ENCODE data around the gene CTDSP1. TPM values are rescaled to one million over a fixed set of nuclear protein-coding genes. Genes with fewer than 3 reads are reported as not detected.
A peak's percentile ranks its signal among the peaks of the same experiment; 100 is the strongest.

The CTDSP1 gene
- total RNA-seq, 1 donor from 2014 or later = 41.8 TPM

DNA sequence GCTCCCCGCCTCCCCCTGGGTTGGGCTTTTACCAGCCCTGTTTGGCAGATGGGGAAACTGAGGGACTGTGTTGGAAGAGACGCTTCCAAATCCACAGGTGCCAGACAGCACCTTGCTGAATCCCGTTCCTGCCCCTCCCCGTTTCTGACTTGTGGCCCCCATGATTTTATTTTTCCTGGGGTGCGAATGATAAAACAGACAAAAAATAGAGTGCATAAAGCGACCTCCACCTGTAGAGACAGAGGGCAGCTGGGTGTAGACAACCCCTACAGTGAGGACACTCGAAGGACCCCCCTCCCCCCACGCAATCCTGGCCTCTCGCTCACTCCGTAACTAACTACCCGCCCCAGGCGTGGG lies 2.2 kb upstream of the CTDSP1 start:
- peak overlapping the region; percentile 87 for H3K4me3 Mint-ChIP-seq (ENCODE audit: unreplicated experiment)
- peaks cover 11% of the 10 kb centered on the region for H3K4me1 Mint-ChIP-seq (ENCODE audit: low read depth, unreplicated experiment)
- no peaks in the 10 kb centered on the region for H3K27me3 ChIP-seq (ENCODE audit: insufficient read depth, low read length)
- H3K36me3 Mint-ChIP-seq (ENCODE audit: low read depth, unreplicated experiment) = no peaks in the 10 kb centered on the region
- H3K27ac ChIP-seq (ENCODE audit: low read depth, low read length) = no peak overlapping the region
- peaks cover 24% of the 10 kb centered on the region for H3K79me2 ChIP-seq (ENCODE audit: insufficient read depth, low read length)
- H3K27ac Mint-ChIP-seq (ENCODE audit: unreplicated experiment) = peak overlapping the region; percentile 86
- H3K4me2 ChIP-seq (ENCODE audit: low read length) = peak overlapping the region; percentile 94
- no peaks in the 10 kb centered on the region for H3K27me3 Mint-ChIP-seq (ENCODE audit: low read depth, unreplicated experiment)
- H3K36me3 ChIP-seq (ENCODE audit: insufficient read depth, low read length) = no peaks in the 10 kb centered on the region
- H3K9me3 ChIP-seq (ENCODE audit: insufficient read depth, low read depth, low read length) = no peaks in the 10 kb centered on the region
- FAIRE-seq = no peak
- H3K4me3 ChIP-seq (ENCODE audit: insufficient read depth, low read depth, low read length) = peak overlapping the region; percentile 73
- no peaks in the 10 kb centered on the region for H3K9me3 Mint-ChIP-seq (ENCODE audit: unreplicated experiment)
- peaks cover 39% of the 10 kb centered on the region for H3K4me1 ChIP-seq (ENCODE audit: insufficient read depth, low read length)
- TF ChIP-seq, protein P1, sequence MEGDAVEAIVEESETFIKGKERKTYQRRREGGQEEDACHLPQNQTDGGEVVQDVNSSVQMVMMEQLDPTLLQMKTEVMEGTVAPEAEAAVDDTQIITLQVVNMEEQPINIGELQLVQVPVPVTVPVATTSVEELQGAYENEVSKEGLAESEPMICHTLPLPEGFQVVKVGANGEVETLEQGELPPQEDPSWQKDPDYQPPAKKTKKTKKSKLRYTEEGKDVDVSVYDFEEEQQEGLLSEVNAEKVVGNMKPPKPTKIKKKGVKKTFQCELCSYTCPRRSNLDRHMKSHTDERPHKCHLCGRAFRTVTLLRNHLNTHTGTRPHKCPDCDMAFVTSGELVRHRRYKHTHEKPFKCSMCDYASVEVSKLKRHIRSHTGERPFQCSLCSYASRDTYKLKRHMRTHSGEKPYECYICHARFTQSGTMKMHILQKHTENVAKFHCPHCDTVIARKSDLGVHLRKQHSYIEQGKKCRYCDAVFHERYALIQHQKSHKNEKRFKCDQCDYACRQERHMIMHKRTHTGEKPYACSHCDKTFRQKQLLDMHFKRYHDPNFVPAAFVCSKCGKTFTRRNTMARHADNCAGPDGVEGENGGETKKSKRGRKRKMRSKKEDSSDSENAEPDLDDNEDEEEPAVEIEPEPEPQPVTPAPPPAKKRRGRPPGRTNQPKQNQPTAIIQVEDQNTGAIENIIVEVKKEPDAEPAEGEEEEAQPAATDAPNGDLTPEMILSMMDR (IDR thresholded peaks at IDR 0.05; ENCODE audit: insufficient read depth, low read depth, low read length) = no peak
- no peak for TF ChIP-seq EZH2 (IDR thresholded peaks at IDR 0.05; ENCODE audit: insufficient read depth, low read length)
- peak overlapping the region; percentile 87 for H3K9ac ChIP-seq (ENCODE audit: low read length)
- H4K20me1 ChIP-seq (ENCODE audit: insufficient read depth, low read length) = peaks cover 14% of the 10 kb centered on the region
- H2AFZ ChIP-seq (ENCODE audit: low read depth, low read length) = peak overlapping the region; percentile 43
- no peak for DNase-seq (ENCODE audit: low read depth)

DNA sequence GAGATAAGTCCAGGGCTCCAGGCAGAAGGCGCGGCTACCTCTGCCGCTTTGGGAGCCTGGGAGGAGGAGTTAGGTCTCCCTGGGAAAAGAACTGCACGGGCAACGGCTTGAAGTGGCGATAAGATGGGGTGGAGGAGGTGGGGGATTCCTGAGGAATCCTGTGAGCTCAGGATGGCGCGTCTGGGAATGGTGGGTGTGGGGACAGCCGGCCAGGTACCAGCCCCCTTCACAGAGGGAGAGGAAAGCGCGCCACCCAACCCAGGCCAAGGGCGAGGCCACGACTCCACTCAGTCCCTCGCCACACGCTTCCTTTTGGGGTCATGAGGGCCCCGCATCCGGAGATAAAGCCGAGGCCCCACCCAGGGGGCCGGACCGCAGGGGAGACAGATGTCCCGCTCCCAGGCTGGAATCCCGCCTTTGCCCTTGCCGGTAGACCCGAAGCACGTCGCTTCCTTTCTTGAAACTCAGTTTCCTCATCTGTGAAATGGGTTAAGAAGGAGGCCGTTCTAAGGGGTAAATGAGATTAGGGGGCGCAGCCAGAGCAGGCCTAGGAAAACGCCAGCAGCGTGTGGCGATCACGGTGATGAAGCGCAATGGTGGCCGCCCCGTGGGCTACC lies 1.7 kb upstream of the CTDSP1 start:
- H3K9me3 Mint-ChIP-seq (ENCODE audit: unreplicated experiment) = no peaks in the 10 kb centered on the region
- H3K4me1 Mint-ChIP-seq (ENCODE audit: low read depth, unreplicated experiment) = peaks cover 11% of the 10 kb centered on the region
- peak overlapping the region; percentile 43 for H2AFZ ChIP-seq (ENCODE audit: low read depth, low read length)
- no peaks in the 10 kb centered on the region for H3K36me3 Mint-ChIP-seq (ENCODE audit: low read depth, unreplicated experiment)
- no peaks in the 10 kb centered on the region for H3K27me3 ChIP-seq (ENCODE audit: insufficient read depth, low read length)
- H3K9me3 ChIP-seq (ENCODE audit: insufficient read depth, low read depth, low read length) = no peaks in the 10 kb centered on the region
- DNase-seq (ENCODE audit: low read depth) = peak; percentile 80
- H3K27ac ChIP-seq (ENCODE audit: low read depth, low read length) = no peak overlapping the region
- H3K4me1 ChIP-seq (ENCODE audit: insufficient read depth, low read length) = peaks cover 39% of the 10 kb centered on the region
- no peaks in the 10 kb centered on the region for H3K36me3 ChIP-seq (ENCODE audit: insufficient read depth, low read length)
- no peak for FAIRE-seq
- H3K9ac ChIP-seq (ENCODE audit: low read length) = peak overlapping the region; percentile 87
- H3K27me3 Mint-ChIP-seq (ENCODE audit: low read depth, unreplicated experiment) = no peaks in the 10 kb centered on the region
- H3K27ac Mint-ChIP-seq (ENCODE audit: unreplicated experiment) = peak overlapping the region; percentile 86
- H3K4me2 ChIP-seq (ENCODE audit: low read length) = peak overlapping the region; percentile 94
- H3K79me2 ChIP-seq (ENCODE audit: insufficient read depth, low read length) = peaks cover 27% of the 10 kb centered on the region
- H3K4me3 ChIP-seq (ENCODE audit: insufficient read depth, low read depth, low read length) = peak overlapping the region; percentile 73
- TF ChIP-seq, protein P1 (IDR thresholded peaks at IDR 0.05; ENCODE audit: insufficient read depth, low read depth, low read length) = no peak
- TF ChIP-seq EZH2 (IDR thresholded peaks at IDR 0.05; ENCODE audit: insufficient read depth, low read length) = no peak
- H3K4me3 Mint-ChIP-seq (ENCODE audit: unreplicated experiment) = peak overlapping the region; percentile 87
- H4K20me1 ChIP-seq (ENCODE audit: insufficient read depth, low read length) = peaks cover 16% of the 10 kb centered on the region

Data from astrocyte (in vitro differentiated cells and primary cell).